ENCODE results near the gene NUDT13. TPM values are rescaled to one million over a fixed set of nuclear protein-coding genes. Genes with fewer than 3 reads are reported as not detected.

The NUDT13 gene
- total RNA-seq, 1 donor = 1.8 TPM

DNA sequence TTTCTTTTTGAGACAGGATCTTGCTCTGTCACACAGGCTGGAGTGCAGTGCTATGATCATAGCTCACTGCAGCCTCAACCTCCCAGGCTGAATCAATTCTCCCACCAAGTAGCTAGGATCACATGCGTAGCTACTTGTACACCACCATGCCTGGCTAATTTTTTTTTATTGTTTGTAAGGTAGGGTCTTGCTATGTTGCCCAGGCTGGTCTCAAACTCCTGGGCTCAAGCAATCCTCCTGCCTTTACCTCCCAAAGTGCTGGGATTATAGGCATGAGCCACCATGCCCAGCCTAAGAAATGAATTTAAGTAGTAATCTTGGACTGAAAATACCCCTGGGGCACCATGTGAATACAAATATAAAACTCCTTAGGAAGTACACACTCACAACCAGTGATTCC, 5.8 kb downstream of the NUDT13 start:
- no peak for DNase-seq (ENCODE audit: low read depth)
- no peak overlapping the region for H3K4me3 ChIP-seq (ENCODE audit: low read depth, low read length)
- TF ChIP-seq, protein P1, sequence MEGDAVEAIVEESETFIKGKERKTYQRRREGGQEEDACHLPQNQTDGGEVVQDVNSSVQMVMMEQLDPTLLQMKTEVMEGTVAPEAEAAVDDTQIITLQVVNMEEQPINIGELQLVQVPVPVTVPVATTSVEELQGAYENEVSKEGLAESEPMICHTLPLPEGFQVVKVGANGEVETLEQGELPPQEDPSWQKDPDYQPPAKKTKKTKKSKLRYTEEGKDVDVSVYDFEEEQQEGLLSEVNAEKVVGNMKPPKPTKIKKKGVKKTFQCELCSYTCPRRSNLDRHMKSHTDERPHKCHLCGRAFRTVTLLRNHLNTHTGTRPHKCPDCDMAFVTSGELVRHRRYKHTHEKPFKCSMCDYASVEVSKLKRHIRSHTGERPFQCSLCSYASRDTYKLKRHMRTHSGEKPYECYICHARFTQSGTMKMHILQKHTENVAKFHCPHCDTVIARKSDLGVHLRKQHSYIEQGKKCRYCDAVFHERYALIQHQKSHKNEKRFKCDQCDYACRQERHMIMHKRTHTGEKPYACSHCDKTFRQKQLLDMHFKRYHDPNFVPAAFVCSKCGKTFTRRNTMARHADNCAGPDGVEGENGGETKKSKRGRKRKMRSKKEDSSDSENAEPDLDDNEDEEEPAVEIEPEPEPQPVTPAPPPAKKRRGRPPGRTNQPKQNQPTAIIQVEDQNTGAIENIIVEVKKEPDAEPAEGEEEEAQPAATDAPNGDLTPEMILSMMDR (IDR thresholded peaks at IDR 0.05; ENCODE audit: insufficient read depth, low read length) = no peak

DNA sequence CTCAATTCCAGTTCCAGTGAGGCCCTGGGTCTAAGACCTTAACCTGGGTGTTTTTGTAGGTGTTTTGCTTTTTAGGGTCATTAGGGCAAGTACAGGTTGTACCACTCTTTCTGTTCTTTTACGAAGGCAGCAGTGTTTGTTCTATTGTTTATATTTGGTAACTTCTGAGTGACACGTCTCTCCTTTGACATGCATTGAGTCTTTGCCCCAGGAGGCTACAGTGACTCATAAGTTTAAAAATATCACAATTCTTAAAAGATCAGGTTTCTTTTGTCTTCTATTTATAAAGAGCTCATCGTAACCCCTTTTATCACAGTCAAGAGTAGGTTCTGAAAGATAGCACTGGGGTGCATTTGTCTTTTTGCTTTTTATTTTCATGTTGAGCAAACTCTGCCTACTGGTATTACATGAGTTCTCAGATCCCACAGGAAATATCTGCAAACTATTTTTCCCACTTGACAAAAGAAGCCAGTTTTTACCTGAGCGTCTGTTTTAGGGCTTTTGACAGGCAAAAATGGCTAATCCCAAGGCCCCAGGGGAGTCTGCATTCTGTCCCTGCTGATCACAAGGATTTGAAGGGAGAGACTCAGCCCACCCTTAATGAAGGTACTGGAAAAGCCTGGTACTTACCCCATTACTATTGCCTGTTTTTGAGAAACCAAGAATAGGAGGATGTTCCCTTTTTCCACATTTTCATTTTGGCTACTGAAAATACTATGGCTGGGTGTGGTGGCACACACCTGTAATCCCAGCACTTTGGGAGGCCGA, 7.9 kb downstream of the NUDT13 start:
- TF ChIP-seq, protein P1 (IDR thresholded peaks at IDR 0.05; ENCODE audit: insufficient read depth, low read length) = no peak
- H3K4me3 ChIP-seq (ENCODE audit: low read depth, low read length) = no peak overlapping the region
- DNase-seq (ENCODE audit: low read depth) = peak; percentile 16

DNA sequence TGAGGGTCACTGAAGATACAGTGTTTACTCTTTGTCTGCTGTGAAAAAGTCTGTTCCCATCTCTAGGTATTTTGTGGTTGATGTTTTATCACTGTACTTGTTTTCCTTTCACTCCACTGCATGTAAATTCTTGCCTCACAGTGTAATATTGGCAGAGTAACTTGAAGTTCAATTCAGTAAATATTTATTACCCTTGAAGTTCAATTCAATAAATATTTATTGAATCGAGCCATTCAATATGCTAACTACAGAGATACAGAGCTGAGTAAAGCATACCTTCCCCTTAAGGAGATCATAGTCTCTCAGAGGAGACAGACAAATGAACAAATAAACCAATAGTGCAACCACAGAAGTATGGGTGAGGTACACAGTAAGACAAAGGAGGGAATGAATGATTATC, 9.2 kb downstream of the NUDT13 start:
- no peak overlapping the region for H3K4me3 ChIP-seq (ENCODE audit: low read depth, low read length)
- DNase-seq (ENCODE audit: low read depth) = no peak
- TF ChIP-seq, protein P1 (IDR thresholded peaks at IDR 0.05; ENCODE audit: insufficient read depth, low read length) = no peak

DNA sequence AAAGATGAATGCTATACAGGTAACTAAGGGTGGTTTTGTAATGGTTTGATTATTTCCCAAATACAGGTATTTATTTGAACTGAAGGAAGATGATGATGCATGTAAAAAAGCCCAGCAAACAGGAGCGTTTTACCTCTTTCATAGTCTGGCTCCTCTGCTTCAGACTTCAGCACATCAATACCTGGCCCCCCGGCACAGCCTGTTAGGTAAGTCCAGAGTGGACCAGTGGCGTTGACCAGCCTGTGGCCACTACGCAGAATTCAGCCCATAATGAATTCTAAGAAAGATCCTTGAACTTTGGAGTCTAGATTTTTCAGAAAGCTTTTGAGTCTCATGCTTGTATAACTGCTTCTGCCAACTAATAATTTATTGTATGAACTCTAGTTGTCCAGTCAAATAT, 9.7 kb downstream of the NUDT13 start:
- no peak overlapping the region for H3K4me3 ChIP-seq (ENCODE audit: low read depth, low read length)
- DNase-seq (ENCODE audit: low read depth) = no peak
- TF ChIP-seq, protein P1 (IDR thresholded peaks at IDR 0.05; ENCODE audit: insufficient read depth, low read length) = no peak

DNA sequence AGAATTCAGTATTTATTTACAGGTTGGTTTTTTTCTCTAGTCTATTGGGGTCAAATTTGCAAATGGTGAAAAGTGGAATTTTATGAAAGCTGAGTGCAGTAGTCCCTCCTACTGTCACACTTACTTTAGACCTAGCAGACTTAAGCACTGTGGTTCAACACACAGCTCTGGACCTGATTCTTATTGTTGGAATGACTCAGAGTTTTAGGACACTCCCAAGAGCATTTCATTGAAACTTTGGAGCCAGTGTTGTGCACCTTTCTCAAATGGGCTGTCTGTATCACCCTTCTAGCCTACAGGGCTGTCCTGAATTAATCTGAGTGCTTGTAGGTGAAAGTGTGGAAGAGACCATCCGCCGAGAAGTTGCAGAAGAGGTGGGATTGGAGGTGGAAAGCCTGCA, 16.1 kb downstream of the NUDT13 start:
- TF ChIP-seq, protein P1 (IDR thresholded peaks at IDR 0.05; ENCODE audit: insufficient read depth, low read length) = no peak
- DNase-seq (ENCODE audit: low read depth) = no peak
- no peak overlapping the region for H3K4me3 ChIP-seq (ENCODE audit: low read depth, low read length)

DNA sequence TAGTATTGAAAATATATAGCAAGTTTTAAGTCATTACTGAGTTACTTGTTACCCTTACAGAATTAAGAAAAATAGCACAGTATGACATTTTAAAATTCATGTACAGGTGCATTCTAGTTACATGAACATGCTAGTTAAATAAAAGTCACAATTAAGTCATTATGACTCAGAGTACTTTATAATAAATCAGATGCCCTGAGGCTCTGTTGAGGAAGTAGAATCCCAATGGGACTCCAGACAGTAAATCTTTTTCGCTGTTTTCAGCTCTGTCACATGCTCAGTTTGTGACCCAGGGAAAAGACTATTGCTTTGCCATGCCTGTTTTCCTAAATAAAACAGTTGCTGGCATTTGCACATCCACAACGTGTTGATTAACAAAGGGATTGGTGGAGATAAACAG, 21.0 kb downstream of the NUDT13 start:
- no peak overlapping the region for H3K4me3 ChIP-seq (ENCODE audit: low read depth, low read length)
- TF ChIP-seq, protein P1 (IDR thresholded peaks at IDR 0.05; ENCODE audit: insufficient read depth, low read length) = no peak
- no peak for DNase-seq (ENCODE audit: low read depth)

Measured in fibroblast of the aortic adventitia (primary cell).